WTC11 (cell line): ENCODE measurements around the gene SPACA9. TPM values are rescaled to one million over a fixed set of nuclear protein-coding genes. Genes with fewer than 3 reads are reported as not detected.

Experiments
- CBFB ChIP-seq: sonication (generic); formaldehyde crosslinking; IDR thresholded peaks from 2 replicates; pipeline ENCODE4 v1.8.1; 2022; ENCODE audit warnings: mild to moderate bottlenecking, low read depth, missing genetic modification reagents
- CREB1 ChIP-seq: sonication (generic); formaldehyde crosslinking; IDR thresholded peaks from 2 replicates; pipeline ENCODE4 v1.8.0; 2023; ENCODE audit warnings: mild to moderate bottlenecking, missing genetic modification reagents
- GRHL2 ChIP-seq: fragments of 250-450 bp; sonication (Bioruptor Pico); IDR thresholded peaks from 2 replicates; pipeline ENCODE4 v1.8.0; 2022; ENCODE audit warnings: mild to moderate bottlenecking, moderate library complexity; ENCODE audit not compliant: insufficient replicate concordance, severe bottlenecking
- GTF2I ChIP-seq: fragments of 250-450 bp; sonication (Bioruptor Pico); conservative IDR thresholded peaks from 2 replicates; pipeline ENCODE4 v1.4.0; 2021; ENCODE audit warnings: mild to moderate bottlenecking
- IRF2 ChIP-seq: sonication (generic); formaldehyde crosslinking; IDR thresholded peaks from 2 replicates; pipeline ENCODE4 v1.8.0; 2022; ENCODE audit warnings: low read depth, missing genetic modification reagents, borderline replicate concordance
- MXD4 ChIP-seq: fragments of 250-450 bp; sonication (Bioruptor Pico); IDR thresholded peaks from 2 replicates; pipeline ENCODE4 v1.8.0; 2021; ENCODE audit warnings: mild to moderate bottlenecking, moderate library complexity, borderline replicate concordance
- RELA ChIP-seq: sonication (generic); formaldehyde crosslinking; IDR thresholded peaks from 2 replicates; pipeline ENCODE4 v1.8.1; 2022; ENCODE audit warnings: missing genetic modification reagents, mild to moderate bottlenecking, borderline replicate concordance
- TCF7 ChIP-seq: sonication (generic); formaldehyde crosslinking; IDR thresholded peaks from 2 replicates; pipeline ENCODE4 v1.8.0; 2022; ENCODE audit warnings: mild to moderate bottlenecking, low read depth, missing genetic modification reagents, moderate library complexity
- ZBTB21 ChIP-seq: sonication (generic); formaldehyde crosslinking; IDR thresholded peaks from 2 replicates; pipeline ENCODE4 v1.8.1; 2023; ENCODE audit warnings: mild to moderate bottlenecking, missing genetic modification reagents, borderline replicate concordance
- ZNF219 ChIP-seq: sonication (generic); formaldehyde crosslinking; IDR thresholded peaks from 2 replicates; pipeline ENCODE4 v1.8.0; 2023; ENCODE audit warnings: missing genetic modification reagents, mild to moderate bottlenecking, borderline replicate concordance
- ZNF317 ChIP-seq: sonication (generic); formaldehyde crosslinking; IDR thresholded peaks from 2 replicates; pipeline ENCODE4 v1.8.1; 2023; ENCODE audit warnings: low read depth, mild to moderate bottlenecking, moderate library complexity, missing genetic modification reagents, borderline replicate concordance
- total RNA-seq: library from RNA; stranded (reverse); gene quantifications from 3 replicates; pipeline ENCODE4 v1.2.3, GENCODE V29; 2021
- TF ChIP-seq, protein P1 (sequence below): sonication (generic); formaldehyde crosslinking; IDR thresholded peaks from 2 replicates; pipeline ENCODE4 v1.8.0; 2023; ENCODE audit warnings: mild to moderate bottlenecking, missing genetic modification reagents
- TF ChIP-seq, protein P2 (sequence below): sonication (generic); formaldehyde crosslinking; IDR thresholded peaks from 2 replicates; pipeline ENCODE4 v1.8.0; 2023; ENCODE audit warnings: missing genetic modification reagents
- TF ChIP-seq, protein P3 (sequence below): sonication (generic); formaldehyde crosslinking; IDR thresholded peaks from 2 replicates; pipeline ENCODE4 v1.8.0; 2023; ENCODE audit warnings: missing genetic modification reagents, mild to moderate bottlenecking, borderline replicate concordance
- TF ChIP-seq, protein P4 (sequence below): fragments of 250-450 bp; sonication (Bioruptor Pico); IDR thresholded peaks from 2 replicates; pipeline ENCODE4 v2.1.2; 2022; ENCODE audit warnings: mild to moderate bottlenecking, moderate library complexity
- TF ChIP-seq, protein P5 (sequence below): sonication (generic); formaldehyde crosslinking; IDR thresholded peaks from 2 replicates; pipeline ENCODE4 v1.8.0; 2022; ENCODE audit warnings: mild to moderate bottlenecking, missing genetic modification reagents
- TF ChIP-seq, protein P6 (sequence below): fragments of 250-450 bp; sonication (Bioruptor Pico); conservative IDR thresholded peaks from 2 replicates; pipeline ENCODE4 v1.9.0; 2021; ENCODE audit warnings: mild to moderate bottlenecking

Gene SPACA9
- total RNA-seq, 1 experiment from 2014 or later: 0.48 TPM

DNA sequence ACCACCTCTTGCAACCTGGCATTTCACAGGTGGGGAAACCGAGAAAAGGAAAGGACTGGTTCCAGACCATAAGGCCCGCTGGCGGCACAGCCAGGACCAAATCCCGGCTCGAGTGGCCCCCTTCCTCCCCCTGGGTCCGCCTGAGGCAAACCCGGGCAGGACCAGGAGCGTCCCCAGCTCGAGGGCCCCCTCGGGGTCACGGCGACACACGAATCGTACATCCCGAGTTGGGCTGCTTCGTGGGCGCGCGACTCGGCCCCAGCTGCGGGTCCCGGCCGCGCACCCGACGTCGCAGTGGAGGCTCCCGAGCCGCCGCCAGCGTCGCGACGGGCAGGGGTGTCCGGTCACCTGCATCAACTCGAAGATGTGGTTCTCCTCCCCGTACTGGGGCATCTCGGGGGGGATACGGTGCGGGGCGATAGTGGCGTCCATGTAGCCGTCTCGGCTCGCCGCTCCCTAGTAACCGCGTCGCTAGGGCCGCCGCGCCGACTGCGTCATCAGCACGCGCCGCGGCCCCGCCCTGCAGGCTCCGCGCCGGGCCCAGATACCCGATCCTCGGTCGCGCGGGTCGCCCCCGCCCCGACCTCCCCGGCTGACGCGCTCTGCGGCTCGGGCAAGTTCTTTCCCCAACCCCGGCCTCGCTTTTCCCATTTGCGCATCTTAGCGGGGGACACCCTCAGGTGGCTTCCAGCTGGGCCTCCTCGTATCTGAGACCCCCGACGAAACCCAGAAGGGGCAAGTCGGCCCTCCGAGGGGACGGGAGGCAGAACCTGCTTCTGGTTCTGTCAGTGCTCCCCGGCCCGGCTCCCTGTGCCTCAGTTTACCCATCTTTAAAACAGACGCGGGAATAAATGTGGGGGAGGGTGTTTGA is 639 bp upstream of the SPACA9 start, which contains the start of gene AK8 (continued):
- TF ChIP-seq ZNF219 (CRISPR knock-in tag) (no peak), TCF7 (CRISPR knock-in tag) (no peak), CREB1 (peak; percentile 82), ZNF317 (CRISPR knock-in tag) (no peak), MXD4 (CRISPR knock-in tag) (no peak), ZBTB21 (CRISPR knock-in tag) (no peak), GTF2I (peak; percentile 75; the same call in 1 of the 2 replicates), IRF2 (no peak), RELA (CRISPR knock-in tag) (no peak), CBFB (CRISPR knock-in tag) (no peak), GRHL2 (CRISPR knock-in tag) (no peak)
- TF ChIP-seq, protein P1, sequence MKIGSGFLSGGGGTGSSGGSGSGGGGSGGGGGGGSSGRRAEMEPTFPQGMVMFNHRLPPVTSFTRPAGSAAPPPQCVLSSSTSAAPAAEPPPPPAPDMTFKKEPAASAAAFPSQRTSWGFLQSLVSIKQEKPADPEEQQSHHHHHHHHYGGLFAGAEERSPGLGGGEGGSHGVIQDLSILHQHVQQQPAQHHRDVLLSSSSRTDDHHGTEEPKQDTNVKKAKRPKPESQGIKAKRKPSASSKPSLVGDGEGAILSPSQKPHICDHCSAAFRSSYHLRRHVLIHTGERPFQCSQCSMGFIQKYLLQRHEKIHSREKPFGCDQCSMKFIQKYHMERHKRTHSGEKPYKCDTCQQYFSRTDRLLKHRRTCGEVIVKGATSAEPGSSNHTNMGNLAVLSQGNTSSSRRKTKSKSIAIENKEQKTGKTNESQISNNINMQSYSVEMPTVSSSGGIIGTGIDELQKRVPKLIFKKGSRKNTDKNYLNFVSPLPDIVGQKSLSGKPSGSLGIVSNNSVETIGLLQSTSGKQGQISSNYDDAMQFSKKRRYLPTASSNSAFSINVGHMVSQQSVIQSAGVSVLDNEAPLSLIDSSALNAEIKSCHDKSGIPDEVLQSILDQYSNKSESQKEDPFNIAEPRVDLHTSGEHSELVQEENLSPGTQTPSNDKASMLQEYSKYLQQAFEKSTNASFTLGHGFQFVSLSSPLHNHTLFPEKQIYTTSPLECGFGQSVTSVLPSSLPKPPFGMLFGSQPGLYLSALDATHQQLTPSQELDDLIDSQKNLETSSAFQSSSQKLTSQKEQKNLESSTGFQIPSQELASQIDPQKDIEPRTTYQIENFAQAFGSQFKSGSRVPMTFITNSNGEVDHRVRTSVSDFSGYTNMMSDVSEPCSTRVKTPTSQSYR (CRISPR knock-in tag): no peak
- TF ChIP-seq, protein P2, sequence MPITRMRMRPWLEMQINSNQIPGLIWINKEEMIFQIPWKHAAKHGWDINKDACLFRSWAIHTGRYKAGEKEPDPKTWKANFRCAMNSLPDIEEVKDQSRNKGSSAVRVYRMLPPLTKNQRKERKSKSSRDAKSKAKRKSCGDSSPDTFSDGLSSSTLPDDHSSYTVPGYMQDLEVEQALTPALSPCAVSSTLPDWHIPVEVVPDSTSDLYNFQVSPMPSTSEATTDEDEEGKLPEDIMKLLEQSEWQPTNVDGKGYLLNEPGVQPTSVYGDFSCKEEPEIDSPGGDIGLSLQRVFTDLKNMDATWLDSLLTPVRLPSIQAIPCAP (CRISPR knock-in tag): no peak
- TF ChIP-seq, protein P3, sequence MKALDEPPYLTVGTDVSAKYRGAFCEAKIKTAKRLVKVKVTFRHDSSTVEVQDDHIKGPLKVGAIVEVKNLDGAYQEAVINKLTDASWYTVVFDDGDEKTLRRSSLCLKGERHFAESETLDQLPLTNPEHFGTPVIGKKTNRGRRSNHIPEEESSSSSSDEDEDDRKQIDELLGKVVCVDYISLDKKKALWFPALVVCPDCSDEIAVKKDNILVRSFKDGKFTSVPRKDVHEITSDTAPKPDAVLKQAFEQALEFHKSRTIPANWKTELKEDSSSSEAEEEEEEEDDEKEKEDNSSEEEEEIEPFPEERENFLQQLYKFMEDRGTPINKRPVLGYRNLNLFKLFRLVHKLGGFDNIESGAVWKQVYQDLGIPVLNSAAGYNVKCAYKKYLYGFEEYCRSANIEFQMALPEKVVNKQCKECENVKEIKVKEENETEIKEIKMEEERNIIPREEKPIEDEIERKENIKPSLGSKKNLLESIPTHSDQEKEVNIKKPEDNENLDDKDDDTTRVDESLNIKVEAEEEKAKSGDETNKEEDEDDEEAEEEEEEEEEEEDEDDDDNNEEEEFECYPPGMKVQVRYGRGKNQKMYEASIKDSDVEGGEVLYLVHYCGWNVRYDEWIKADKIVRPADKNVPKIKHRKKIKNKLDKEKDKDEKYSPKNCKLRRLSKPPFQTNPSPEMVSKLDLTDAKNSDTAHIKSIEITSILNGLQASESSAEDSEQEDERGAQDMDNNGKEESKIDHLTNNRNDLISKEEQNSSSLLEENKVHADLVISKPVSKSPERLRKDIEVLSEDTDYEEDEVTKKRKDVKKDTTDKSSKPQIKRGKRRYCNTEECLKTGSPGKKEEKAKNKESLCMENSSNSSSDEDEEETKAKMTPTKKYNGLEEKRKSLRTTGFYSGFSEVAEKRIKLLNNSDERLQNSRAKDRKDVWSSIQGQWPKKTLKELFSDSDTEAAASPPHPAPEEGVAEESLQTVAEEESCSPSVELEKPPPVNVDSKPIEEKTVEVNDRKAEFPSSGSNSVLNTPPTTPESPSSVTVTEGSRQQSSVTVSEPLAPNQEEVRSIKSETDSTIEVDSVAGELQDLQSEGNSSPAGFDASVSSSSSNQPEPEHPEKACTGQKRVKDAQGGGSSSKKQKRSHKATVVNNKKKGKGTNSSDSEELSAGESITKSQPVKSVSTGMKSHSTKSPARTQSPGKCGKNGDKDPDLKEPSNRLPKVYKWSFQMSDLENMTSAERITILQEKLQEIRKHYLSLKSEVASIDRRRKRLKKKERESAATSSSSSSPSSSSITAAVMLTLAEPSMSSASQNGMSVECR (CRISPR knock-in tag): peak; percentile 34; the same call in 1 of the 2 replicates
- TF ChIP-seq, protein P4, sequence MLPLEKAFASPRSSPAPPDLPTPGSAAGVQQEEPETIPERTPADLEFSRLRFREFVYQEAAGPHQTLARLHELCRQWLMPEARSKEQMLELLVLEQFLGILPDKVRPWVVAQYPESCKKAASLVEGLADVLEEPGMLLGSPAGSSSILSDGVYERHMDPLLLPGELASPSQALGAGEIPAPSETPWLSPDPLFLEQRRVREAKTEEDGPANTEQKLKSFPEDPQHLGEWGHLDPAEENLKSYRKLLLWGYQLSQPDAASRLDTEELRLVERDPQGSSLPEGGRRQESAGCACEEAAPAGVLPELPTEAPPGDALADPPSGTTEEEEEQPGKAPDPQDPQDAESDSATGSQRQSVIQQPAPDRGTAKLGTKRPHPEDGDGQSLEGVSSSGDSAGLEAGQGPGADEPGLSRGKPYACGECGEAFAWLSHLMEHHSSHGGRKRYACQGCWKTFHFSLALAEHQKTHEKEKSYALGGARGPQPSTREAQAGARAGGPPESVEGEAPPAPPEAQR (CRISPR knock-in tag): no peak
- TF ChIP-seq, protein P5, sequence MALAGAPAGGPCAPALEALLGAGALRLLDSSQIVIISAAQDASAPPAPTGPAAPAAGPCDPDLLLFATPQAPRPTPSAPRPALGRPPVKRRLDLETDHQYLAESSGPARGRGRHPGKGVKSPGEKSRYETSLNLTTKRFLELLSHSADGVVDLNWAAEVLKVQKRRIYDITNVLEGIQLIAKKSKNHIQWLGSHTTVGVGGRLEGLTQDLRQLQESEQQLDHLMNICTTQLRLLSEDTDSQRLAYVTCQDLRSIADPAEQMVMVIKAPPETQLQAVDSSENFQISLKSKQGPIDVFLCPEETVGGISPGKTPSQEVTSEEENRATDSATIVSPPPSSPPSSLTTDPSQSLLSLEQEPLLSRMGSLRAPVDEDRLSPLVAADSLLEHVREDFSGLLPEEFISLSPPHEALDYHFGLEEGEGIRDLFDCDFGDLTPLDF (CRISPR knock-in tag): no peak
- TF ChIP-seq, protein P6, sequence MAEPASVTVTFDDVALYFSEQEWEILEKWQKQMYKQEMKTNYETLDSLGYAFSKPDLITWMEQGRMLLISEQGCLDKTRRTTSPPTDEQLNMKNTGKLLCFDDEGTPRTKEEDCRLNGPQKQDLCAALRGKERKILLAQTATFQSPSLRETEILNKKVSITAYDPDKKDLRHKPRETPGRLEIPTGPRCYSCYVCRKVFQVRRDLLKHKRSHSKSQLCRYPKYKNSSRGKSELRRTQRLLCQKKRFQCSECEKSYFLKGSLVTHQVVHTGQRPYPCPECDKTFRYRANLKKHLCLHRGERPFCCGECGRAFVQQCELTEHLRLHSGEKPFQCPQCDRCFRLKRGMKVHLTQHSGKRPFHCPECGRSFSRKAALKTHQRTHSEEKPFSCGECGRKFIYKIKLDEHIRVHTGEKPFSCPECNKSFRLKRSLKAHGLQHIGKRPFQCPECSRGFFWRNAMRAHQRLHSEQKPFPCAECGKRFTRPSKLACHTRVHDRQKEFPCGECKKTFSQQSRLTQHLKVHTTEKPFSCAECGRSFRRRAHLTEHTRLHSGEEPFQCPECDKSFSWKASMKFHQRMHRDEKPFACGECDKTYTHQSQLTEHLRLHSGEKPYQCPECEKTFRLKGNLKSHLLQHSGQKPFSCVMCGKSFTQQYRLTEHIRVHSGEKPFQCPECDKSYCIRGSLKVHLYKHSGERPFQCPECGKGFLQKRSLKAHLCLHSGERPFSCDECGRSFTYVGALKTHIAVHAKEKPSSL (CRISPR knock-in tag): no peak
